Heart left ventricle (tissue), 16 donors: Measurements from ENCODE around the gene RANBP3. TPM values are rescaled to one million over a fixed set of nuclear protein-coding genes. Genes with fewer than 3 reads are reported as not detected.

Experiments used
- ATAC-seq, 4 donors: fragments of 200-7000 bp; cut with Tn5 transposase; one replicate each; pipeline ENCODE4 v1.9.1; 2020 to 2022; ENCODE audit warnings: moderate library complexity in 4 of 4, mild to moderate bottlenecking in 3 of 4, moderate number of reproducible peaks in 1 of 4
- DNase-seq, 5 donors: peaks; one replicate each; pipeline ENCODE4 v3.0.0-alpha.2; 2020
- H3K27ac ChIP-seq, 12 donors: fragments of 200-600 bp; sonication (generic) in 4 of 12; one replicate each; pipeline versions ENCODE4 v1.5.0 to v1.8.0; 2016 to 2022; ENCODE audit warnings: mild to moderate bottlenecking in 2 of 12
- H3K27me3 ChIP-seq, 9 donors: fragments of 200-600 bp; sonication (generic) in 2 of 9; one replicate each; pipeline versions ENCODE4 v1.5.1 to v1.8.0; 2016 to 2022; ENCODE audit warnings: mild to moderate bottlenecking in 3 of 9
- H3K36me3 ChIP-seq, 9 donors: fragments of 200-600 bp; sonication (generic) in 2 of 9; one replicate each; pipeline versions ENCODE4 v1.5.0 to v1.8.0; 2018 to 2022; ENCODE audit warnings: mild to moderate bottlenecking in 2 of 9
- H3K4me1 ChIP-seq, 12 donors: fragments of 200-600 bp; sonication (generic) in 4 of 12; one replicate each; pipeline versions ENCODE4 v1.5.0 to v1.8.0; 2016 to 2022; ENCODE audit warnings: mild to moderate bottlenecking in 3 of 12
- H3K4me3 ChIP-seq, 12 donors: fragments of 200-600 bp; sonication (generic) in 4 of 12; one replicate each; pipeline versions ENCODE4 v1.5.0 to v1.8.0; 2017 to 2022; ENCODE audit warnings: mild to moderate bottlenecking in 9 of 12, moderate library complexity in 4 of 12
- H3K9me3 ChIP-seq, 12 donors: fragments of 200-600 bp; sonication (generic) in 4 of 12; one replicate each; pipeline versions ENCODE4 v1.5.0 to v1.8.0; 2016 to 2022; ENCODE audit warnings: mild to moderate bottlenecking in 1 of 12
- CTCF ChIP-seq, 12 donors: fragments of 200-600 bp; sonication (generic) in 4 of 12; IDR thresholded peaks; one replicate each; pipeline versions ENCODE4 v1.5.0 to v1.8.0; 2018 to 2022; ENCODE audit warnings: antibody characterized with exemption in 12 of 12, mild to moderate bottlenecking in 5 of 12
- POLR2A ChIP-seq, 2 donors: fragments of 450-650 bp; IDR thresholded peaks; one replicate each; pipeline ENCODE4 v1.6.1; 2017; ENCODE audit warnings: antibody characterized with exemption in 2 of 2, mild to moderate bottlenecking in 2 of 2, moderate library complexity in 2 of 2
- WGBS, 4 donors: extraction: QIAGEN DNeasy Blood & Tissue Kit in 2 of 4; methylation state at CpG; one replicate each; pipeline versions ENCODE4 v1.1.5 to v1.1.7; 2013 to 2018; 5-methylcytosine and 5-hydroxymethylcytosine counted together
- intact Hi-C, 10 donors: fragments of 100-400 bp; cut with DNase I; formaldehyde crosslinking; loops; one replicate each; pipeline versions ENCODE4 v1.11.1 to v1.14.2; 2022
- polyA plus RNA-seq, 2 donors: library from polyadenylated mRNA; stranded (reverse); fragments of 200-250 nt; gene quantifications; one replicate each; pipeline ENCODE4 v1.2.3, GENCODE V29; 2013
- total RNA-seq, 9 donors: library from RNA; depleted of rRNA in 2 of 9; stranded (reverse); fragments of >200 nt in 2 of 9; fragmentation: NEBNext Ultra II Directional in 3 of 9; extraction: Animal tissue kit (Norgen Biotek cat#: 25700) in 3 of 9; gene quantifications; one replicate each; pipeline versions ENCODE4 v1.1.0 to v1.2.4, GENCODE V29; 2016 to 2023
- donor health status: ischemic (EF 13 %, LVEDD 7.1; RV severe dilation, severe dysfunction).
- donor health status: healthy with polysubstance abuse.
- donor health status: DM: no; HTN: yes; CAD: no.
- donor health status: DM: no; HTN: no; CAD: no.
- donor health status: ischemic (EF 25% LVEDD 6.9; RV normal size, moderate dysfunction).
- donor health status: ischemic (EF 25% LVEDD 5.7; RV mildly dilated, moderate dysfunction).
- donor health status: healthy.
- donor health status: DM: yes; HTN: yes; CAD: no.
- donor health status: ischemic (EF 35%, LVEDD 5.7; RV mildly dilated, moderate dysfunction).
- donor health status: nonischemic (EF 11% LVEDD 7.7; RV severe dilation, severe dysfunction).
- donor health status: DM: yes; HTN: yes; CAD: no.
- donor health status: PGD.
- donor health status: ischemic (EF 29% LVEDD 5.4; RV normal size, mild dysfunction).
- donor health status: nonischemic (EF 23%, LVEDD 6.1; RV moderate dilation, normal function).

The RANBP3 gene
- total and polyA plus RNA-seq, 11 donors = 29.4 to 80.7 (median 58.0) TPM

GRCh38 chr19:5941673-5942072 is 36.3 kb downstream of the RANBP3 start:
- H3K9me3 ChIP-seq = no peaks in the 10 kb centered on the region
- DNase-seq = no peak
- peak overlapping the region in 1 of 12 donors; percentile 68 for H3K27ac ChIP-seq
- no peaks in the 10 kb centered on the region for H3K27me3 ChIP-seq
- no peak overlapping the region for H3K4me3 ChIP-seq
- H3K36me3 ChIP-seq = peaks cover 0 to 44% (median 38%) of the 10 kb centered on the region in 9 donors
- 82 to 90% (median 86%) methylated on average over 11 of the region's 11 CpGs for WGBS, 4 donors
- TF ChIP-seq POLR2A (IDR thresholded peaks at IDR 0.05) = no peak
- no peak for TF ChIP-seq CTCF (IDR thresholded peaks at IDR 0.05)
- intact Hi-C loops = no loop called here
- ATAC-seq = no peak
- peaks cover 0 to 40% (median 12%) of the 10 kb centered on the region in 12 donors for H3K4me1 ChIP-seq

GRCh38 chr19:5940260-5941208 is 37.4 kb downstream of the RANBP3 start:
- no peak for TF ChIP-seq POLR2A (IDR thresholded peaks at IDR 0.05)
- H3K4me1 ChIP-seq = peaks cover 0 to 40% (median 15%) of the 10 kb centered on the region in 12 donors
- H3K4me3 ChIP-seq = no peak overlapping the region
- ATAC-seq (peak in 3 of 4 donors; percentile 56 to 78 (median 61)), DNase-seq (no peak)
- intact Hi-C loops = no loop called here
- peak overlapping the region in 8 of 12 donors; percentile 25 to 68 (median 42) for H3K27ac ChIP-seq
- H3K27me3 ChIP-seq = no peaks in the 10 kb centered on the region
- WGBS, 4 donors = 72 to 78% (median 73%) methylated on average over 16 to 21 of the region's 21 CpGs
- H3K9me3 ChIP-seq = no peaks in the 10 kb centered on the region
- H3K36me3 ChIP-seq = peaks cover 0 to 53% (median 47%) of the 10 kb centered on the region in 9 donors

- intact Hi-C loops = no loop called here
- H3K27ac ChIP-seq = peak overlapping the region in 1 of 12 donors; percentile 32
- no peaks in the 10 kb centered on the region for H3K9me3 ChIP-seq
- H3K27me3 ChIP-seq = no peaks in the 10 kb centered on the region
- H3K36me3 ChIP-seq = peaks cover 0 to 76% (median 53%) of the 10 kb centered on the region in 9 donors
- DNase-seq = no peak
- H3K4me3 ChIP-seq = no peak overlapping the region
- ATAC-seq = no peak
- TF ChIP-seq POLR2A (IDR thresholded peaks at IDR 0.05) (no peak), CTCF (IDR thresholded peaks at IDR 0.05) (no peak)
- 85 to 86% (median 85%) methylated on average over 10 of the region's 10 CpGs for WGBS, 4 donors
- peaks cover 2 to 55% (median 21%) of the 10 kb centered on the region in 12 donors for H3K4me1 ChIP-seq
Measured at GRCh38 chr19:5937550-5937949, 40.4 kb downstream of the RANBP3 start.

GRCh38 chr19:5936292-5936592 is 41.7 kb downstream of the RANBP3 start:
- Histone ChIP-seq H3K4me1 (peaks cover 2 to 47% (median 20%) of the 10 kb centered on the region in 12 donors), H3K27me3 (no peaks in the 10 kb centered on the region), H3K9me3 (no peaks in the 10 kb centered on the region), H3K27ac (peak overlapping the region in 5 of 12 donors; percentile 59 to 73 (median 69)), H3K36me3 (peaks cover 0 to 84% (median 61%) of the 10 kb centered on the region in 9 donors), H3K4me3 (no peak overlapping the region)
- TF ChIP-seq CTCF (IDR thresholded peaks at IDR 0.05) = no peak
- TF ChIP-seq POLR2A (IDR thresholded peaks at IDR 0.05) = no peak
- no peak for ATAC-seq
- intact Hi-C loops = no loop called here
- no peak for DNase-seq
- WGBS, 4 donors = 94 to 95% (median 94%) methylated on average over 4 to 9 of the region's 9 CpGs
